ENCODE measurements around the gene COL8A1. TPM values are rescaled to one million over a fixed set of nuclear protein-coding genes. Genes with fewer than 3 reads are reported as not detected.

The COL8A1 gene
- total and polyA plus RNA-seq, 8 donors, result 0.24 to 10.1 (median 0.59) TPM

DNA sequence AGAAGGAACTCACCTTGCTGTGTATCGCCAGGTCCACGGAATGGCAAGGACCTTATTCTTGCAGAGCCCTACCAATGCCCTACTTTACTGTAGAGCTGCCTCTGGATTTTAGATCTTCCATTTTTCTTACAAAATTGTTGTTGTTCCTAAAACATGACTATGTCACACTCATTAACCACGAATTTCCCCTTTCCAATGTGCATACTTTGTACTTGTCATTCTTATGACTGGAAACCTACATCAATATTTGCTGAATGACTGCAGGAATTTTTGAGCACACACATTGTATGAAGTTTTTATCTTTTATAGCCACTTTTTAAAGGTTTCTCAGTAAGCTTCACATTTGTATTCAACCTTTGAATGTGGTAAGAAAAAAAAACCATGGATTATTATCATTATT is 143.4 kb downstream of the COL8A1 start:
- H3K4me1 ChIP-seq, result no peaks in the 10 kb centered on the region
- H3K27me3 ChIP-seq, result no peaks in the 10 kb centered on the region
- no peak overlapping the region for H3K4me3 ChIP-seq
- H3K9me3 ChIP-seq, result no peaks in the 10 kb centered on the region
- TF ChIP-seq, protein P1, sequence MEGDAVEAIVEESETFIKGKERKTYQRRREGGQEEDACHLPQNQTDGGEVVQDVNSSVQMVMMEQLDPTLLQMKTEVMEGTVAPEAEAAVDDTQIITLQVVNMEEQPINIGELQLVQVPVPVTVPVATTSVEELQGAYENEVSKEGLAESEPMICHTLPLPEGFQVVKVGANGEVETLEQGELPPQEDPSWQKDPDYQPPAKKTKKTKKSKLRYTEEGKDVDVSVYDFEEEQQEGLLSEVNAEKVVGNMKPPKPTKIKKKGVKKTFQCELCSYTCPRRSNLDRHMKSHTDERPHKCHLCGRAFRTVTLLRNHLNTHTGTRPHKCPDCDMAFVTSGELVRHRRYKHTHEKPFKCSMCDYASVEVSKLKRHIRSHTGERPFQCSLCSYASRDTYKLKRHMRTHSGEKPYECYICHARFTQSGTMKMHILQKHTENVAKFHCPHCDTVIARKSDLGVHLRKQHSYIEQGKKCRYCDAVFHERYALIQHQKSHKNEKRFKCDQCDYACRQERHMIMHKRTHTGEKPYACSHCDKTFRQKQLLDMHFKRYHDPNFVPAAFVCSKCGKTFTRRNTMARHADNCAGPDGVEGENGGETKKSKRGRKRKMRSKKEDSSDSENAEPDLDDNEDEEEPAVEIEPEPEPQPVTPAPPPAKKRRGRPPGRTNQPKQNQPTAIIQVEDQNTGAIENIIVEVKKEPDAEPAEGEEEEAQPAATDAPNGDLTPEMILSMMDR (IDR thresholded peaks at IDR 0.05), result no peak
- WGBS, 2 donors, result 68 to 76% methylated on average over 3 of the region's 3 CpGs
- no peak for ATAC-seq
- FAIRE-seq, result no peak
- H3K36me3 ChIP-seq, result no peaks in the 10 kb centered on the region
- intact Hi-C loops (cut with DNase I), result no loop called here
- no peak for DNase-seq
- no peak overlapping the region for H3K27ac ChIP-seq

DNA sequence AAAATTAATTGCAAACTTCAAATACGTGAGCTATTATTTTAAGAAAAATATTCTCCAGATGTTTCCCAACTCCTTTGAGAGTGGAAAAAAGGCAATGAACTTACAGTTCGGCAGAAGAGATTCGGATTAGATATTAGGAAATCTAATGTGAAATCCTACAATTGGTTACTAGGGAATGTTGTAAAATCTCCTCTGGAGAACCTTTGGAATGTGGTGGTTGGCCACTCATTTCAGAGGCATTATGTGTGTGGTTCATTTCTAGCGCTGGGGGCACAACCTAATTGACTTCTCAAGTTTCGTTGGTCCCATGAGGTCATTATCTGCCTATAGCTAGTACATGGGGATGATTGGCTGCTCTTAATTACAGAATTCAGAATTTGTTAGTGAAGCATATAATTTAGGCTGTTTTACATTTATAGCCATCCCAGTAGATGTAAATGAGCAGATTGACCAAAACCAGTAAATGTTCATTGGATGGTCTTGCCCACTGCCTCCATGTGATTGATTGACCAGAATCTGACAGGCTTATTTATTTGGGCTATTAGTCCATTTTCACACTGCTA is 144.7 kb downstream of the COL8A1 start:
- Histone ChIP-seq H3K36me3 (no peaks in the 10 kb centered on the region), H3K9me3 (no peaks in the 10 kb centered on the region), H3K27me3 (no peaks in the 10 kb centered on the region), H3K27ac (no peak overlapping the region), H3K4me3 (no peak overlapping the region), H3K4me1 (no peaks in the 10 kb centered on the region)
- FAIRE-seq (no peak), DNase-seq (no peak), ATAC-seq (peak in 1 of 4 donors; percentile 18)
- WGBS, 2 donors, result 44 to 48% methylated on average over 5 of the region's 5 CpGs
- intact Hi-C loops (cut with DNase I), result no loop called here
- TF ChIP-seq, protein P1 (IDR thresholded peaks at IDR 0.05), result no peak

DNA sequence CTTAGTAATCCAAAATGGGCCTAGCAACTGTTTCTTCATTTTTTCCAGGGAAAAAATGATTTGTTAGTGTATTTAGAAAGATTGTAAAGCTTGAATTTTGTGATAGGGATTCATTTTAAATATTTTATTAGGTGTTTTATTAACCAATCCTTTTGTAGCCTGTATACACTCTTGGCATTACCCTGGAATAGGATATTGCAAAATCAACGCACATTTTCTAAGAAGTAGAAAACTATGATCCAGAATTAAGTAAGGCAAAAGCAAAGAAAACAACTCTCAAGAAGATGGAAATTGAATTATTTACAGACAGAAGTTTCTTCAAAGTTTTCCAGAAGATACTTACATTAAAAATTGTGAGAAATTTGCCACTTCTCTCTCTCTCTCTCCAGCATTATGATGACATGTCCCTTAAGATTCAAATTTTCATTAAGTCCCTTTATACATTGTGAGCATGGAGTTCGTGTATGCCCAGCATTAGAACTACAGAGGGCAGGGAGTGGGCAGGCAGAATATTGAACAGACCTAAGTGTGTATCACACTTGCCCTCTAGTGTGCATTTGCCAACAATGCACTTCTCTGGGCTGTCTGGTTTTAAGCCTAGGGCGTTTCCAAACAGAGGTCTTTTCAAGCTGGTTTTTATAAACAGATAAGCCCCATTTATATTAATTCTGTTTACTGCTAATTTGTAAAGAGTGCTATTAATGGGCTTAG is 150.8 kb downstream of the COL8A1 start:
- no peaks in the 10 kb centered on the region for H3K4me1 ChIP-seq
- FAIRE-seq (no peak), ATAC-seq (peak; percentile 55 to 89 (median 85)), DNase-seq (no peak)
- H3K4me3 ChIP-seq, result no peak overlapping the region
- TF ChIP-seq, protein P1 (IDR thresholded peaks at IDR 0.05), result peak in 3 of 4 donors; percentile 14 to 43 (median 42)
- H3K27ac ChIP-seq, result no peak overlapping the region
- H3K36me3 ChIP-seq, result no peaks in the 10 kb centered on the region
- 20 to 29% methylated on average over 3 of the region's 3 CpGs for WGBS, 2 donors
- intact Hi-C loops (cut with DNase I), result no loop called here
- no peaks in the 10 kb centered on the region for H3K27me3 ChIP-seq
- H3K9me3 ChIP-seq, result no peaks in the 10 kb centered on the region

DNA sequence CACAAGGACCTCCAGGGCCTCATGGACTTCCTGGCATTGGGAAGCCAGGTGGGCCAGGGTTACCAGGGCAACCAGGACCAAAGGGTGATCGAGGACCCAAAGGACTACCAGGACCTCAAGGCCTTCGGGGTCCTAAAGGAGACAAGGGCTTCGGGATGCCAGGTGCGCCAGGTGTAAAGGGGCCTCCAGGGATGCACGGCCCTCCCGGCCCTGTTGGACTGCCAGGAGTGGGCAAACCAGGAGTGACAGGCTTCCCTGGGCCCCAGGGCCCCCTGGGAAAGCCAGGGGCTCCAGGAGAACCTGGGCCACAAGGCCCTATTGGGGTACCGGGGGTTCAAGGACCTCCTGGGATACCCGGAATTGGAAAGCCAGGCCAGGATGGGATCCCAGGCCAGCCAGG is 156.1 kb downstream of the COL8A1 start:
- peak in 1 of 6 donors; percentile 68 for DNase-seq
- Histone ChIP-seq H3K27ac (no peak overlapping the region), H3K9me3 (no peaks in the 10 kb centered on the region), H3K4me3 (no peak overlapping the region), H3K4me1 (no peaks in the 10 kb centered on the region), H3K36me3 (no peaks in the 10 kb centered on the region), H3K27me3 (no peaks in the 10 kb centered on the region)
- no peak for ATAC-seq
- intact Hi-C loops (cut with DNase I), result no loop called here
- TF ChIP-seq, protein P1 (IDR thresholded peaks at IDR 0.05), result no peak
- no peak for FAIRE-seq
- 85 to 97% methylated on average over 8 of the region's 8 CpGs for WGBS, 2 donors

DNA sequence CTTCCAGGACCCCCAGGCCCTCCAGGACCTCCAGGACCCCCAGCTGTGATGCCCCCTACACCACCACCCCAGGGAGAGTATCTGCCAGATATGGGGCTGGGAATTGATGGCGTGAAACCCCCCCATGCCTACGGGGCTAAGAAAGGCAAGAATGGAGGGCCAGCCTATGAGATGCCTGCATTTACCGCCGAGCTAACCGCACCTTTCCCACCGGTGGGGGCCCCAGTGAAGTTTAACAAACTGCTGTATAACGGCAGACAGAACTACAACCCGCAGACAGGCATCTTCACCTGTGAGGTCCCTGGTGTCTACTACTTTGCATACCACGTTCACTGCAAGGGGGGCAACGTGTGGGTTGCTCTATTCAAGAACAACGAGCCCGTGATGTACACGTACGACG is 157.2 kb downstream of the COL8A1 start:
- intact Hi-C loops (cut with DNase I), result no loop called here
- ATAC-seq (no peak), DNase-seq (no peak), FAIRE-seq (no peak)
- no peaks in the 10 kb centered on the region for H3K36me3 ChIP-seq
- TF ChIP-seq, protein P1 (IDR thresholded peaks at IDR 0.05), result no peak
- H3K27me3 ChIP-seq, result no peaks in the 10 kb centered on the region
- WGBS, 2 donors, result 86 to 88% methylated on average over 15 of the region's 15 CpGs
- H3K4me3 ChIP-seq, result no peak overlapping the region
- H3K4me1 ChIP-seq, result no peaks in the 10 kb centered on the region
- H3K27ac ChIP-seq, result no peak overlapping the region
- no peaks in the 10 kb centered on the region for H3K9me3 ChIP-seq
